ENCODE measurements around the gene MRGPRF. TPM values are rescaled to one million over a fixed set of nuclear protein-coding genes. Genes with fewer than 3 reads are reported as not detected.

The MRGPRF gene
- total RNA-seq, 1 donor from 2014 or later: 13.2 TPM

DNA sequence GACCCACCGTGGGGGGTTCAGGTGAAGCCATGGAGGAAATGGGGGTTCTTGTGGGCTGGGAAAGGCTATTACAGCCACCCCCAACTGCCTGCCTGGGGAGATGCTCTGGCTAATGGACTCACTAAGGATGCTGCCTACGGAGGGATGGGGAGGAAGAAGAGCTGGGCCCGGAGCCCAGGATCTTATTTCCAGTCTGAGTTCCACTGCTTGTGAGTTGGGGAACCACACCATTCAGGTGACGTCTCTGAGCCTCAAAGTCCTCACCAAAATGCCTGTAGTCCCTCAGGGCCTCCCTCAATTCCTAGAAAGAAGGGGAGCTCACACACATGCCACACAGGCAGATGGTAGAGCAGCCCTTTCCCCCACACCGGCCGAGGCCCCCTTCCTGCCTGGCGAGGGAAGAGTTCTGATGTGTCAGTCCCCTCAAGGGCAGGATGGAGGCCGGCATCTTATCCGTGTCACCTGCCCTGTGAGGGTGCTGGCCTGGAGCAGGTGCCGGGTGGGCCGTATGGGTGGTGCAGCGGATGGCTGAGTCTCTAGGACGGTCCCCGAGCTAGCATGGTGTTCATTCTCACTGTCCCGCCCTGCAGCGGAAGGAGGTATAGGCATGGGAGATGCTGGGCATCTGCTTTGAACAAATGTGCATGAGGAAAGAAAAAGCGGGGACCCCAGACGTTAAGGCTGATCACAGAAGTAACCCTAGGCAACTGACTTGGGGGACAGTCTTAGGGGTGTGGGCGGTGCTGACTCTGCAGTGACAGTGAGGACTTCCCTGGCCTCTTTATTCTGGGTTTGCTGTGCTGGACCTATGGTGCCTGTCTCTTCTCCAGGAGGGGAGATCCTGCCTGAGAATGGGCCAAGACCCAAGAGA is 15.7 kb downstream of the MRGPRF start:
- H3K27me3 ChIP-seq: peaks cover 14% of the 10 kb centered on the region
- ATAC-seq (no peak), DNase-seq (peak; percentile 45)
- no peaks in the 10 kb centered on the region for H3K9me3 ChIP-seq
- H3K27ac ChIP-seq: no peak overlapping the region
- H3K36me3 ChIP-seq: no peaks in the 10 kb centered on the region
- intact Hi-C loops (cut with DNase I): no loop called here
- TF ChIP-seq, protein P1, sequence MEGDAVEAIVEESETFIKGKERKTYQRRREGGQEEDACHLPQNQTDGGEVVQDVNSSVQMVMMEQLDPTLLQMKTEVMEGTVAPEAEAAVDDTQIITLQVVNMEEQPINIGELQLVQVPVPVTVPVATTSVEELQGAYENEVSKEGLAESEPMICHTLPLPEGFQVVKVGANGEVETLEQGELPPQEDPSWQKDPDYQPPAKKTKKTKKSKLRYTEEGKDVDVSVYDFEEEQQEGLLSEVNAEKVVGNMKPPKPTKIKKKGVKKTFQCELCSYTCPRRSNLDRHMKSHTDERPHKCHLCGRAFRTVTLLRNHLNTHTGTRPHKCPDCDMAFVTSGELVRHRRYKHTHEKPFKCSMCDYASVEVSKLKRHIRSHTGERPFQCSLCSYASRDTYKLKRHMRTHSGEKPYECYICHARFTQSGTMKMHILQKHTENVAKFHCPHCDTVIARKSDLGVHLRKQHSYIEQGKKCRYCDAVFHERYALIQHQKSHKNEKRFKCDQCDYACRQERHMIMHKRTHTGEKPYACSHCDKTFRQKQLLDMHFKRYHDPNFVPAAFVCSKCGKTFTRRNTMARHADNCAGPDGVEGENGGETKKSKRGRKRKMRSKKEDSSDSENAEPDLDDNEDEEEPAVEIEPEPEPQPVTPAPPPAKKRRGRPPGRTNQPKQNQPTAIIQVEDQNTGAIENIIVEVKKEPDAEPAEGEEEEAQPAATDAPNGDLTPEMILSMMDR (IDR thresholded peaks at IDR 0.05): no peak
- no peak overlapping the region for H3K4me3 ChIP-seq
- peaks cover 9% of the 10 kb centered on the region for H3K4me1 ChIP-seq

DNA sequence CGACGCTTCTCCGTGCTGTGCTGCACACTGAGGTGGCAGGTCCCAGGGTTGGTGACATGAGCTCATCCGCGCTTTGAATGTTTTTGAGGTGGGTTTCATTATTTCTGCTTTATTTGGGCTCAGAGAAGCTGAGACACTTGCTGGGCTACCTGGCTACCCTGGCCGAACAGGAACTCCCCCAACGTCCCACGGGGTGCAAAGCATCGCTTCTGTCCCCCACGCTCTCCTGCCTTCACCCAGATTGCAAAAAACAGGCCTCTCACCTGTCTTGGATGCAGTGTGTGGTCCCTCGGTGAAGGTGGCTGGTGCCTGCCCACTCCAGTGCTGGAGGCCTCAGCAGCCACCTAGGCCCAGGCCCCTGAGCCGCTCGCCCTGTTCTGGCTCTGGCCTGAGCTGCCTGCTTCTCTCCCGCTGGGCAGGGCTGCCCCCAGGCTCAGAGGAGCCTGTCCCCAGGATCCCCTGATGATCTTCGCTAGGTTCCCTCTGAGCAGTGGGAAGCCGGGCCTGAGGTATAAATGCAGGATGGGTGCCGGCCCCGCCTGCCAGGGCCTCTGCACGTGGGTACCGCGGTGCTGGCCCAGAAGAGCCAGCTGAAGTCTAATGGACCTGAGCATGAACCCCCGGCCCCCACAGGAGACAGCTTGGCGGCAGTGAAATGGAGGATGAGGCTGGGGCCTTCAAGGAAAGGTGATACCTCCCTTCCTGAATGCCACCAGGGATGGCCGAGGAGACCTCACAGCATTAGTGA is 16.5 kb downstream of the MRGPRF start:
- no peak for ATAC-seq
- no peaks in the 10 kb centered on the region for H3K9me3 ChIP-seq
- TF ChIP-seq, protein P1 (IDR thresholded peaks at IDR 0.05): no peak

DNA sequence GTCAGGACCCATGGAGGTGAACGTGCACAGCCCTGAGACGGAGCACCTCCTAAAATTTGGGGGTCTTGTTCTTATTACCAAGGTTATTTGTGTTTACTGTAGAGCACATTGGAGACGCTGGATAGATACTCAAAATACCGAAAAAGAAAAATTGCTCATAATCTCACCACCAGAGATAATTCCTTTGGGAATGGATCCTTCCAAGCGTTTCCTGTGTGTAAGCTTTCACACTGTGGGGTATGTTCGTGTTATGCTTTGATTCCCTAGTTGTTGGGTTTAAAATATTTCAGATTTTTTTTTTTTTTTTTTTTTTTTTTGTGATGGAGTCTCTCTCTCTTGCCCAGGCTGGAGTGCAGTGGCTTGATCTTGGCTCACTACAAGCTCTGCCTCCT is 18.2 kb downstream of the MRGPRF start:
- Histone ChIP-seq H3K27me3 (peaks cover 23% of the 10 kb centered on the region), H3K4me3 (no peak overlapping the region), H3K4me1 (no peaks in the 10 kb centered on the region), H3K27ac (no peak overlapping the region), H3K9me3 (no peaks in the 10 kb centered on the region), H3K36me3 (no peaks in the 10 kb centered on the region)
- DNase-seq (no peak), ATAC-seq (no peak)
- intact Hi-C loops (cut with DNase I): no loop called here
- TF ChIP-seq, protein P1 (IDR thresholded peaks at IDR 0.05): no peak

More for the DNA sequence above, 16.5 kb downstream of the MRGPRF start:
- H3K36me3 ChIP-seq: no peaks in the 10 kb centered on the region
- intact Hi-C loops (cut with DNase I): no loop called here
- DNase-seq: peak; percentile 55
- peaks cover 14% of the 10 kb centered on the region for H3K27me3 ChIP-seq
- no peak overlapping the region for H3K4me3 ChIP-seq
- H3K4me1 ChIP-seq: peaks cover 7% of the 10 kb centered on the region
- H3K27ac ChIP-seq: no peak overlapping the region

DNA sequence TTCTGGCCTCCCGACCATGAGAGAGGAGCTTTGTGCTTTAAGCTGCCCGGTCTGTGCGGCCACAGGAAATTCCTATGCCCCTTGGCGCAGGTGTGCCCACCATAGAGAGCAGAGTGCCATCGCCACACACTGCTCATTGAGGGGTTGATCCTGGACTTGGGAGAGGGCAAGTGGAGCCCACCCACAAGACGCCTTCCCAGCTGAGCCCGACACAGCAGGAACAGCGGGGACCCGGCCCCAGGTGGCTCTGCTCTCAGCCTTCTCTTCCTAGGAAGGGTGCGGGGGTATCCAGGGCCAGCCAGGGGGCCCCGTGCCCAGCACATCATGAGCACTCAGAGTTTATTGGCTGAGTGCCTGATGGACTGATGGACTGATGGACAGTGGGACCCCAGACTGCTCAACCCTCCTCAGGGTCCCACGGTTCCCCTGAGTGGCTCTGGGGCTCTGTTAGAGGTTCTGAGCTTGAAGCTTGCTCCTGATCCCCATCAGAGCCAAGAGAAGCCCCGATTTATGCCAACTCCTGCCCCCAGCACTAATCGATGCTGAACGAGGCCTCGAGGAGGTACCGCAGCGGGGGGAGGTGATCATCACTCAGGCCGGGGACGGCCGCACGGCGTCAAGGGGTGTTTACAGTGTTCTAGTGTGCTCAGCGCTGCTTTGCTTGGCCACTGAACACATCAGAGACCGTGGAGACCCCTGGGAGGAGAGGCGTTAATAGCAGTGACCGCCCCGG is 18.7 kb downstream of the MRGPRF start:
- H3K27me3 ChIP-seq: peaks cover 23% of the 10 kb centered on the region
- no peaks in the 10 kb centered on the region for H3K4me1 ChIP-seq
- TF ChIP-seq, protein P1 (IDR thresholded peaks at IDR 0.05): no peak
- peak; percentile 58 for DNase-seq
- no peak for ATAC-seq
- no peaks in the 10 kb centered on the region for H3K9me3 ChIP-seq
- H3K4me3 ChIP-seq: no peak overlapping the region
- H3K27ac ChIP-seq: no peak overlapping the region
- no peaks in the 10 kb centered on the region for H3K36me3 ChIP-seq
- intact Hi-C loops (cut with DNase I): no loop called here

DNA sequence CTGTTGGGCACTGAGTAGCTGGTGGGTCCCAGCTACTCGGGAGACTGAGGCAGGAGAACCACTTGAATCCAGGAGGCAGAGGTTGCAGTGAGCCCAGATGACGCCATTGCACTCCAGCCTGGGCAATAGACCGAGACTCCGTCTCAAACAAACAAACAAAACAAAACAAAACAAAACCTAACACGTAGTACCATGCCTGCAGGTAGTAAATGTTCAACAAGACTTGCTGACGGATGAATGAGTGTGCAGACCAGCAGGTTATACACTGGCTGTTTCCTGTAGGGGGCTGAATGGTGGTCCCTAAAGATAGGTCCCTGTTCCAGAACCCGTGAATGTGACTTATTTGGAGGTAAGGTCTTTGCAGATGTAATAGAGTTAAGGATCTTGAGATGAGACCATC is 19.5 kb downstream of the MRGPRF start:
- no peak for ATAC-seq
- intact Hi-C loops (cut with DNase I): no loop called here

More for the DNA sequence above, 19.5 kb downstream of the MRGPRF start:
- H3K36me3 ChIP-seq: no peaks in the 10 kb centered on the region
- H3K27ac ChIP-seq: no peak overlapping the region
- H3K4me3 ChIP-seq: no peak overlapping the region
- DNase-seq: peak; percentile 21
- TF ChIP-seq, protein P1 (IDR thresholded peaks at IDR 0.05): no peak
- no peaks in the 10 kb centered on the region for H3K9me3 ChIP-seq
- peaks cover 23% of the 10 kb centered on the region for H3K27me3 ChIP-seq
- no peaks in the 10 kb centered on the region for H3K4me1 ChIP-seq
